Measurements from ENCODE around the gene RABL3.

DNA sequence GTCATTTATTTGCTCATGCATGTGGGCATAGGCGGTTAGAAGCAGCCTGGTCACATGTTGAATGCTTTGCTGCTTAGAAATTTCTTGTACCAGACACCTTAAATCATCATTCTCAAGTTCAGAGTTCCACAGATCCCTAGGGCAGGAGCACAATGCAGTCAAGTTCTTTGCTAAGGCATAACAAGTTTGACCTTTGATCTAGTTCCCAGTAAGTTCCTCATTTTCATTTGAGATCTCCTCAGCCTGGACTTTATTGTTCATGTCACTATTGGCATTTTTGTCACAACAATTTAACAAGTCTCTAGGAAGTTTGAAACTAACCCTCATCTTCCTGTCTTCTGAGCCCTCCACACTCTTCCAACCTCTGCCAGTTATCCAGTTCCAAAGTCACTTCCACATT lies 83.0 kb downstream of the RABL3 start:
- TF ChIP-seq, protein P1, sequence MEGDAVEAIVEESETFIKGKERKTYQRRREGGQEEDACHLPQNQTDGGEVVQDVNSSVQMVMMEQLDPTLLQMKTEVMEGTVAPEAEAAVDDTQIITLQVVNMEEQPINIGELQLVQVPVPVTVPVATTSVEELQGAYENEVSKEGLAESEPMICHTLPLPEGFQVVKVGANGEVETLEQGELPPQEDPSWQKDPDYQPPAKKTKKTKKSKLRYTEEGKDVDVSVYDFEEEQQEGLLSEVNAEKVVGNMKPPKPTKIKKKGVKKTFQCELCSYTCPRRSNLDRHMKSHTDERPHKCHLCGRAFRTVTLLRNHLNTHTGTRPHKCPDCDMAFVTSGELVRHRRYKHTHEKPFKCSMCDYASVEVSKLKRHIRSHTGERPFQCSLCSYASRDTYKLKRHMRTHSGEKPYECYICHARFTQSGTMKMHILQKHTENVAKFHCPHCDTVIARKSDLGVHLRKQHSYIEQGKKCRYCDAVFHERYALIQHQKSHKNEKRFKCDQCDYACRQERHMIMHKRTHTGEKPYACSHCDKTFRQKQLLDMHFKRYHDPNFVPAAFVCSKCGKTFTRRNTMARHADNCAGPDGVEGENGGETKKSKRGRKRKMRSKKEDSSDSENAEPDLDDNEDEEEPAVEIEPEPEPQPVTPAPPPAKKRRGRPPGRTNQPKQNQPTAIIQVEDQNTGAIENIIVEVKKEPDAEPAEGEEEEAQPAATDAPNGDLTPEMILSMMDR (IDR thresholded peaks at IDR 0.05) = no peak
- no peak for TF ChIP-seq POLR2A (IDR thresholded peaks at IDR 0.05)

All from uterus (tissue), 2 donors.